Cardiac fibroblast (primary cell): ENCODE measurements around the gene C3orf33.
"Not testable (repeated sequence)": the region's sequence is repeated elsewhere in the genome, so short reads cannot be mapped to it uniquely, and the experiment has no call there.

Experiments used
- DNase-seq, 2 donors: peaks; one replicate each; pipeline versions ENCODE4 v3.0.0 to v3.0.0-alpha.2; 2010; ENCODE audit warnings: low read depth in 2 of 2
- H3K4me3 ChIP-seq, 2 donors: replicated peaks in 1 of 2; 1 replicate in 1 of 2; 2 replicates in 1 of 2; pipeline ENCODE4 v1.5.1; 2011; ENCODE audit warnings: low read depth in 2 of 2, low read length in 2 of 2, mild to moderate bottlenecking in 2 of 2, moderate library complexity in 1 of 2
- CTCF ChIP-seq: IDR thresholded peaks from one replicate; pipeline ENCODE4 v1.5.1; 2011; ENCODE audit warnings: low read depth, mild to moderate bottlenecking, low read length, inconsistent platforms

The C3orf33 gene

GRCh38 chr3:155846119-155846518, 40.0 kb upstream of the C3orf33 start:
- no peak overlapping the region for H3K4me3 ChIP-seq
- no peak for TF ChIP-seq CTCF
- peak; percentile 25 to 46 for DNase-seq

GRCh38 chr3:155843569-155843968, 37.5 kb upstream of the C3orf33 start:
- no peak for DNase-seq
- no peak overlapping the region for H3K4me3 ChIP-seq
- TF ChIP-seq CTCF, result no peak

DNA sequence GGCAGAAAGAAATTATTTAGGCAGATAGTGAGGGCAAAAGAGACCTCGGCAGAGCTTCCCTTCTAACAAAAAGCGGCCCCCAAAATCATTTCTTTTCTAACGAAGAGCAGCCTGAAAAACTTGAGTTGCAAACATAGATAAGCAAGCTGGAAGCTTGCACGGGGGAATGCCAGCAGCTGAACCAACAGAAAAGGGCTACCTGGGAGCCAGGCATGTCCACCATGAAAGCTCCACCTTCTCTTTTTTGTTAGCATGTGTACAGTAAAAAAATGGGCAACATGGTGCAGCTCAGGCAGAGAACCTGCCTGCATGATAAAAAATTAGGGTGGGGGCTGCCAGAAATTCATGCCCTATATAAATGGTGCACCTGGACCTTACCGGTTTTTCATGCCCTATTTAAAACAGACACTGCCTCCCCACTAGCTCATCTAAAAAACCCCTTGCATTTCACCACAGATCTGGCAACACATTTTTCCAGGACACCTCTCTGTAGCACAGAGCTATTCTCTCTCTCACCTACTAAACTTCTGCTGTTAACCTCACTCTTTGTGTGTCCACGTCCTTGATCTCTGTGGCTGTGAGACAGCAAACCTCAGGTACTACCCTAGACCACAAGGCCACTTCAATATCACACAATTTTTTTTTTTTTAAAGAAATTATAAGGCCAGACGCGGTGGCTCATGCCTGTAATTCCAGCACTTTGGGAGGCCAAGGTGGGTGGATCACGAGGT, 29.4 kb upstream of the C3orf33 start:
- H3K4me3 ChIP-seq, result no peak overlapping the region
- TF ChIP-seq CTCF, result no peak
- no peak for DNase-seq

- not testable (repeated sequence) for DNase-seq
These were observed 22.5 kb upstream of the C3orf33 start for GRCh38 chr3:155828490-155829098.

GRCh38 chr3:155815030-155815545, 9.0 kb upstream of the C3orf33 start:
- no peak overlapping the region for H3K4me3 ChIP-seq
- no peak for TF ChIP-seq CTCF
- no peak for DNase-seq

More at GRCh38 chr3:155828490-155829098, 22.5 kb upstream of the C3orf33 start:
- not testable (repeated sequence) for H3K4me3 ChIP-seq

DNA sequence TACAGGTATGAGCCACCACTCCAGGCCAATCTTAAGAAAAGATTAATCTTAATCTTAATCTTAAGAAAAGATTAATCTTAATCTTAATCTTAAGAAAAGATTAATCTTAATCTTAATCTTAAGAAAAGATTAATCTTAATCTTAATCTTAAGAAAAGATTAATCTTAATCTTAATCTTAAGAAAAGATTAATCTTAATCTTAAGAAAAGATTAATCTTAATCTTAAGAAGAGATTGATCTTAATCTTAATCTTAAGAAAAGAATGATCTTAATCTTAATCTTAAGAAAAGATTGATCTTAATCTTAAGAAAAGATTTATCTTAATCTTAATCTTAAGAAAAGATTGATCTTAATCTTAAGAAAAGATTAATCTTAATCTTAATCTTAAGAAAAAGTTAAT, 7.1 kb upstream of the C3orf33 start:
- not testable (repeated sequence) for DNase-seq, H3K4me3 ChIP-seq

GRCh38 chr3:155809181-155809580, 3.1 kb upstream of the C3orf33 start:
- DNase-seq, result peak in 1 of 2 donors; percentile 61
- no peak overlapping the region for H3K4me3 ChIP-seq
- no peak for TF ChIP-seq CTCF
